GM21528 (cell line): ENCODE measurements around the gene VENTX.

Experiments
- ATAC-seq: cut with Tn5 transposase; IDR thresholded peaks from one replicate; pipeline ENCODE4 v1.9.1; 2021; ENCODE audit warnings: mild to moderate bottlenecking, moderate library complexity; ENCODE audit not compliant: unreplicated experiment, low FRiP score

The VENTX gene

DNA sequence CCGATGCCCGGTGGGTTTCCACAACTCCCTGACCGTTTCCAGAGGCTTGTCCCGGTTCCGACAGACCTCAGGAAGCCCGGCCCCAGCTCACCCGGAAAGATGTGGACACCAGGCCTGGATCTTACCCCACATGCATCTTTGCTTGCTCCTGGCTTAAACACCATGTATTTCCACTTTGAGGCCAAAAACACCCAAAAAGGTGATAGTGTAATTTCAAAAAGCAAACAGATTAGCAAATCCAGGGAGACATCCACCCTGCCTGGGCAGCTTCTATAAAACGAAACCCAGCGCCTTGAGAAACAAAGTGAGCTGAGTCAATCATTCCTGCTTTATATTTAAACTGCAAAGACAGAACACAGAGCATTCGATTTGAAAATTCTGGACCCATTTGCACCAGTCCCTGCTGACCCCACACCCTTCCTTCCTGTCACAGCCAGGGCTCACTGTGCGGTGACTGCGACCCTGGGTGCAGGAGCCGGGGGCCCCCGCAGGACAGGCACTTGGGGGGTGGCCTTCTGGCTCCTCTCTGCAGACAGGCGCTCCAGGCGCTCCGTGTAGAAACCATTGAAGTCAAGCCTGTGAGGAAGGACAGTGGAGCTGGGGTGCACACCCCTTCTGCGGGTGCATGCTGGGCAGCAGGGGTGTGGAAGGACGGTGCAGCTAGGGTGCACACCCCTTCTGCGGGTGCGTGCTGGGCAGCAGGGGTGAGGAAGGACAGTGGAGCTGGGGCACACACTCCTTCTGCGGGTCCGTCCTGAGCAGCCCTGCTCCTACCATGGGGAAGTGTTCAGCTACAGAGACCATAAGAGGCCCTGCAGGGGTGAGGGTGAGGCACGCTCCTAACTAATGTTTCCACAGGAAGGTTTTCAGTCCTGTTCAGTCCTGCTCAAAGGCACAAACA, 41.9 kb downstream of the VENTX start:
- no peak for ATAC-seq

- no peak for ATAC-seq
Observed at GRCh38 chr10:133280391-133281059, 42.9 kb downstream of the VENTX start.

DNA sequence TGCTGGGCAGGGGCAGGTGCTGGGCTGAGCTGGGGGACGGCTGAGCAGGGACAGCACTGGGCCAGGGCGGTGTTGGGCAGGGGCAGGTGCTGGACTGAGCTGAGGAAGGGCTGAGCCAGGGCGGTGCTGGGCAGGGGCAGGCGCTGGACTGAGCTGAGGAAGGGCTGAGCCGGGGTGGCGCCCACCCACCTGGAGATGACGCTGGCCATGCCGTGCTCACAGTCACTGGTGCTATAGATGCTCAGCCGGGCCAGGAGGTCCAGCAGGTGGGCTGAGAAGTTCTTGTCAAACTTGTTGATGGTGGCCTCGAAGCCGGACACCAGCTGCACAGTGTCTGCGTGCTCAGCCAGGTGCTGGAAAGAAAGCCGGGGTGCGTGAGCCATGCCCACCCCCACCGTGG, 43.4 kb downstream of the VENTX start:
- no peak for ATAC-seq

DNA sequence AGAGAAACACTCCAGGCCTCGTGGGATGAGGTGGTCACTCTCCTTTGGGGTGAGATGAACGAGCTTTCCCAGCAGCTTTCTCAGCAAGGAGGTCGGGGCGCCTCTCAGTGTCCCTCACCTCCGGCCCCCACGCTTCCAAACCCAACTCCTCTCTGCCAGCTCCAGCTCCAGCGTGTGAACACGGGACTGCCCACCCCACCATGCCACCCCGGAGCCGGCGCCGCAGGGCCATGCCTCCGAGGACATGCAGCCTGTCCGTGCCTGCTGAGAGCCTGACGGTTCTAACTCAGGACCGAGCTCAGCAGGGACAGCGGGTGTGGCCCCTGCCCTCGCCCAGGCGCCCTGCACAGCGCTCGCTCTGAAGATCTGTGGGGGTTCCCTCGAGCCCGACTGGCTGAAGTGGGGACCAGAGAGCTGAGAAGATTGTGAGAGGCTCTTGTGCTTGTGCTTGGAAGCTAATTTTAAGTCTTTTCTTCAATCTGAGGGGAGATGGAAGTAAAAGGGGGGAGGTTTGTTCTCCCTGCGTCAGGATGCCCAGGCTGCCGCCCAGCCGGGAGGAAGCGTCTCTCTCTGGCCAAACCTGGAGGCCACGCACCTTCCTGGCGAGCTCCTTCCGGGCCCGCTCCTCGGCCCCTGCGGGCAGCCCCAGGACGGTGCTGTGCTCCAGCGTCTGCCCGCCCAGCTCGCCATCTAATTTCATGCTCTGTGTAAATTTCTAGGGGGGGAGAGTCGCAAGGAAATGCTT, 44.1 kb downstream of the VENTX start:
- ATAC-seq, result no peak

DNA sequence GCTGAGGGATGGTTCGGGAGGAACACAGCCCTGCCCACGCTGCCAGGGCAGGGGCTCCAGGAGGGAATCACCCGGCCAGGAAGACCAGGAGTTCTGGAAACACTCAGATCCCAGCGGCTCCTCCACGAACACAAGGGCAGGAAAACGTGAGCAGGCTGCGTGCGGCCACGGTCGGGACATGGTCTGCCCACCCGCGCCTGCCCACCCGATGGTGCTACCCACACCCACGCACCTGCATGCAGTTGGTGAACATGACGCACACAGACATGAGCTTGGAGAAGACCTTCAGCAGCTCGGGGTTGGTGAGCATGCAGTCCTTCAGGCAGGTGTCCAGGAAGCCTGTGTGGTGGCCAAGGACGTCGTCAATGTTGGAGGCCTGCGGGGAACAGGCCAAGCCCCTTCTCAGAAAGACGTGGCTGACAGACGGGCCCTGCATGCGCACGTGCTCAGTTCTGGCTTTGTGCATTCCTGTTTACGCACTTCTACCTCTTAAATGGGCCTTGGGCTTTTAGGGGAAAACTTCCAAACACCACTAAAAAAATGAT, 45.3 kb downstream of the VENTX start:
- no peak for ATAC-seq

GRCh38 chr10:133283931-133284330, 46.3 kb downstream of the VENTX start:
- no peak for ATAC-seq

DNA sequence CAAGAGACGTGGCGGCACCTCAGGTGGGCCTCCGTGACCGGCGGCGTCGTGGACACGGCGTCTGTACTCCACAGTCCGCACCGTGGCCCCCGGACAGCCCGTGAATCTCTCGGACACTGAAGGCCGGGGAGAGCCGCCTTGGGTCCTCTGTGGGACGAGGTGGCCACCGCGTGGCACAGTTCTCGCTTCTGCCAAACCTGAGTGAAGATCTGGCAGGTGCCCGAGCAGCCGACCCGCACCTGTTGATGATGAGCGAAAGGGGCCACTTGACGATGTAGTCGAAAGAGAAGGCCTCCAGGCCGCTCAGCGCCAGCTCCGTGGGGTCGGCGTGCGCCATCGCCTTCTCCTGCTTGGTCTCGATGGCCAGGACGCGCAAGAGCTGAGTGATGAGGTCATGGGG, 47.6 kb downstream of the VENTX start:
- no peak for ATAC-seq

DNA sequence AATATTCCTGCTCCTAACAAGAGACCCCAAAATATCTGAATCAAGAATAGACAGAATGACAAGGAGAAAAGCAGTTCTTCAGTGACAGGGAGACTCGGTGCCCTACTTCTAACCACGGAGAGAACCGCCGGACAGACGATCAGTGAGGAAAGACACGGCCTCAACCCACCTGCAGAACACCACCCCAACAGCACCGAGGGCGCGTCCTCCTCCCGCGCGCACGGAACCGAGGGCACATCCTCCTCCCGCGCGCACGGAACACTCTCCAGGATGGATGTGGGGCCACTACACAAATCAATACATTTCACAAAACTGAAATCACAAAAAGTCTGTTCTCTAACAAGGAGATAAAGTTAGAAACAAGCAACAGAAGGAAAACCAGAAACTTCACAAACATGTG, 48.7 kb downstream of the VENTX start:
- ATAC-seq, result no peak

DNA sequence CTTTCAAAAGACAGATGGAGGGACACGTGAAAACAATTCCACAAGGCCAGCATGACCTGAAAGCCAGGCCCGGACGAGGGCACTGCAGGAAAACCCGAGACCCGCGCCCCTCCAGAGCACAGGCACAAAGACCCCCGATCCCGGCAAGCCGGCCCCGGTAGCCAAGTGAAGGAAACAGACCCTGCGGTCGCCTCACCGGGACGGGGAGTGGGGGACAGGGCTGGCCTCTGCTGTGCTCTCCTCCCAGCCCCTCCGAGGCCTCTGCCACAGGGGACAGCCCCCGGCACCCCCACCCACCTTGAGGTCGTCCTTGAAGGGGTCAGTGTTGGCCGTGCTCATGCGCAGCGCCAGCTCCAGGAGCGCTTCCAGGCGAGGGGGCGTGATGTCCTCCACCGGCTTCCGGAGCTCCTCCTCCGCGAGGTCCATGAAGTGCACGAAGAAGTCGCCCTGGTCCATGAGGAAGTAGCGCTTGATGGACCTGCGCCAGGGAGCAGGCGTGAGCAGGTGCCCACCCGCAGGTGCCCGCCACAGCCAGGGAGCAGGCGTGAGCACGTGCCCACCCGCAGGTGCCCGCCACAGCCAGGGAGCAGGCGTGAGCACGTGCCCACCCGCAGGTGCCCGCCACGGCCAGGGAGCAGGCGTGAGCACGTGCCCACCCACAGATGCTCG, 50.3 kb downstream of the VENTX start:
- no peak for ATAC-seq

GRCh38 chr10:133289761-133290160, 52.1 kb downstream of the VENTX start:
- ATAC-seq, result no peak
